Gastroesophageal sphincter (tissue), 4 donors: Measurements from ENCODE around the gene GNE. TPM values are rescaled to one million over a fixed set of nuclear protein-coding genes. Genes with fewer than 3 reads are reported as not detected.
A peak's percentile ranks its signal among the peaks of the same experiment; 100 is the strongest.

Experiments
- ATAC-seq: fragments of 150-250 bp; one replicate; pipeline ENCODE4 v1.9.1; 2016; ENCODE audit warnings: mild to moderate bottlenecking, moderate library complexity
- H3K27ac ChIP-seq, 4 donors: fragments of 200-600 bp; sonication (generic) in 3 of 4; 1 replicate in 3 of 4; 2 replicates in 1 of 4; pipeline ENCODE4 v1.5.1; 2016 to 2019
- H3K27me3 ChIP-seq: fragments of 200-600 bp; sonication (generic); one replicate; pipeline ENCODE4 v1.5.1; 2019
- H3K36me3 ChIP-seq, 2 donors: fragments of 200-600 bp; sonication (generic); one replicate each; pipeline ENCODE4 v1.5.1; 2019; ENCODE audit warnings: control low read depth in 1 of 2
- H3K4me1 ChIP-seq, 3 donors: fragments of 200-600 bp; sonication (generic); 1 replicate in 2 of 3; 2 replicates in 1 of 3; pipeline ENCODE4 v1.5.1; 2016 to 2019; ENCODE audit warnings: control low read depth in 2 of 3
- H3K4me3 ChIP-seq, 2 donors: fragments of 200-600 bp; sonication (generic); one replicate each; pipeline ENCODE4 v1.5.1; 2019; ENCODE audit warnings: mild to moderate bottlenecking in 1 of 2, moderate library complexity in 1 of 2
- H3K9me3 ChIP-seq, 3 donors: fragments of 200-600 bp; sonication (generic); one replicate each; pipeline ENCODE4 v1.5.1; 2017 to 2019; ENCODE audit warnings: control low read depth in 2 of 3
- CTCF ChIP-seq, 4 experiments: fragments of 200-600 bp in 2 of 4; fragments of 450-650 bp in 2 of 4; sonication (generic) in 1 of 4; IDR thresholded peaks; one replicate each; pipeline ENCODE4 v1.5.1; 2017 to 2019; ENCODE audit warnings: antibody characterized with exemption in 4 of 4, mild to moderate bottlenecking in 2 of 4, moderate library complexity in 2 of 4
- EP300 ChIP-seq: sonication (generic); formaldehyde crosslinking; IDR thresholded peaks from one replicate; pipeline ENCODE4 v1.6.1; 2017; ENCODE audit warnings: antibody characterized with exemption, mild to moderate bottlenecking
- POLR2A ChIP-seq, 2 donors: fragments of 450-650 bp; IDR thresholded peaks; one replicate each; pipeline ENCODE4 v1.6.1; 2017; ENCODE audit warnings: antibody characterized with exemption in 2 of 2, mild to moderate bottlenecking in 2 of 2, moderate library complexity in 1 of 2
- POLR2AphosphoS5 ChIP-seq: sonication (generic); formaldehyde crosslinking; IDR thresholded peaks from one replicate; pipeline ENCODE4 v1.6.1; 2017; ENCODE audit warnings: antibody characterized with exemption
- WGBS, 2 donors: methylation state at CpG; one replicate each; pipeline ENCODE4 v1.1.5; 2018; ENCODE audit warnings: low coverage in 1 of 2; 5-methylcytosine and 5-hydroxymethylcytosine counted together
- small RNA-seq, 4 donors: library from RNA; depleted of rRNA; stranded (forward); fragments of <200 nt; gene quantifications; one replicate each; pipeline ENCODE3, GENCODE V24; 2016
- total RNA-seq, 4 donors: library from RNA; depleted of rRNA; stranded (reverse); fragments of >200 nt; gene quantifications; one replicate each; pipeline ENCODE4 v1.1.0, GENCODE V29; 2016

The GNE gene
- total RNA-seq, 4 donors from 2014 or later, result 27.3 to 34.2 (median 31.1) TPM

GRCh38 chr9:36169166-36169565, 89.1 kb downstream of the GNE start, which contains the start of gene CCIN:
TSS of gene CCIN (plus strand) at chr9:36169388. CDS start at chr9:36169503, 115 bp downstream.
- H3K4me3 ChIP-seq, result no peak within 1 kb of the TSS
- TF ChIP-seq POLR2A (IDR thresholded peaks at IDR 0.05), result no peak
- TF ChIP-seq CTCF (IDR thresholded peaks at IDR 0.05), result no peak
- TF ChIP-seq POLR2AphosphoS5, result no peak
- no peak for TF ChIP-seq EP300
- H3K9me3 ChIP-seq, result no peaks in the 10 kb centered on the region
- H3K27ac ChIP-seq, result no peak within 1 kb of the TSS
- H3K27me3 ChIP-seq, result no peaks in the 10 kb centered on the region
- ATAC-seq, result no peak
- peaks cover 0 to 30% (median 0%) of the 10 kb centered on the region in 3 donors for H3K4me1 ChIP-seq
- no peaks in the 10 kb centered on the region for H3K36me3 ChIP-seq
- WGBS, 2 donors, result 87 to 92% methylated on average over 3 to 4 of the region's 6 CpGs

GRCh38 chr9:36166168-36166927, 91.9 kb downstream of the GNE start:
- no peaks in the 10 kb centered on the region for H3K9me3 ChIP-seq
- H3K4me1 ChIP-seq, result peaks cover 5 to 55% (median 14%) of the 10 kb centered on the region in 3 donors
- 1% methylated on average over 20 of the region's 58 CpGs; no CpG with 5 or more reads in 1 of the 2 donors for WGBS, 2 donors
- TF ChIP-seq EP300, result no peak
- peak; percentile 57 for TF ChIP-seq POLR2AphosphoS5
- TF ChIP-seq CTCF (IDR thresholded peaks at IDR 0.05), result peak in 3 of 4 experiments; percentile 90 to 94 (median 92)
- no peak for TF ChIP-seq POLR2A (IDR thresholded peaks at IDR 0.05)
- H3K27ac ChIP-seq, result peak overlapping the region; percentile 7 to 90 (median 84)
- no peaks in the 10 kb centered on the region for H3K27me3 ChIP-seq
- ATAC-seq, result peak; percentile 92
- H3K36me3 ChIP-seq, result no peaks in the 10 kb centered on the region
- peak overlapping the region; percentile 26 to 56 for H3K4me3 ChIP-seq

GRCh38 chr9:36165826-36166167, 92.5 kb downstream of the GNE start:
- Histone ChIP-seq H3K27ac (peak overlapping the region; percentile 7 to 90 (median 84)), H3K9me3 (no peaks in the 10 kb centered on the region), H3K36me3 (no peaks in the 10 kb centered on the region), H3K4me3 (peak overlapping the region; percentile 26 to 56), H3K4me1 (peaks cover 5 to 60% (median 17%) of the 10 kb centered on the region in 3 donors), H3K27me3 (no peaks in the 10 kb centered on the region)
- peak; percentile 31 for ATAC-seq
- TF ChIP-seq EP300 (no peak), CTCF (IDR thresholded peaks at IDR 0.05) (no peak), POLR2AphosphoS5 (no peak), POLR2A (IDR thresholded peaks at IDR 0.05) (no peak)
- 11 to 13% methylated on average over 7 of the region's 12 CpGs for WGBS, 2 donors

GRCh38 chr9:36164989-36165388, 93.3 kb downstream of the GNE start:
- H3K4me1 ChIP-seq, result peaks cover 5 to 67% (median 19%) of the 10 kb centered on the region in 3 donors
- no peaks in the 10 kb centered on the region for H3K27me3 ChIP-seq
- ATAC-seq, result no peak
- TF ChIP-seq CTCF (IDR thresholded peaks at IDR 0.05) (no peak), EP300 (no peak), POLR2A (IDR thresholded peaks at IDR 0.05) (no peak), POLR2AphosphoS5 (no peak)
- H3K9me3 ChIP-seq, result no peaks in the 10 kb centered on the region
- H3K4me3 ChIP-seq, result no peak overlapping the region
- H3K27ac ChIP-seq, result peak overlapping the region in 3 of 4 donors; percentile 84 to 90 (median 85)
- H3K36me3 ChIP-seq, result no peaks in the 10 kb centered on the region
- WGBS, 2 donors, result 56 to 80% methylated on average over 1 of the region's 3 CpGs

Small RNA genes within 50 kb of the gene (small RNA-seq; reads per million reads assigned to genes)
- 0 reads per million in 4 donors for gene RNU4-53P

Other genes starting within 250 kb of the GNE start
- 10 to 100 TPM; 12.6 to 29.5 (median 18.6) TPM for gene RECK, start 221.5 kb downstream of the GNE start, total RNA-seq
- gene GLIPR2, start 121.7 kb downstream of the GNE start, total RNA-seq, result 10 to 100 TPM; 52.8 to 76.8 (median 59.8) TPM
- gene CCIN, start 89.1 kb downstream of the GNE start, total RNA-seq, result 1 to 10 TPM in 2 of 4 donors, under 1 TPM in 1, not detected in 1; 0.31 to 1.7 (median 1.5) TPM
- gene CLTA, start 67.5 kb downstream of the GNE start, total RNA-seq, result 100 to 1,000 TPM; 136 to 195 (median 158) TPM
- gene RNF38, start 141.8 kb upstream of the GNE start, total RNA-seq, result 10 to 100 TPM; 38.9 to 57.4 (median 54.6) TPM